GM04504 (cell line): Measurements from ENCODE around the gene RAB17.
A peak's percentile ranks its signal among the peaks of the same experiment; 100 is the strongest.
"Not testable (repeated sequence)": the region's sequence is repeated elsewhere in the genome, so short reads cannot be mapped to it uniquely, and the experiment has no call there.

Experiments
- DNase-seq: peaks from one replicate; pipeline ENCODE4 v3.0.0-alpha.2; 2012; ENCODE audit warnings: low read depth

Gene RAB17

DNA sequence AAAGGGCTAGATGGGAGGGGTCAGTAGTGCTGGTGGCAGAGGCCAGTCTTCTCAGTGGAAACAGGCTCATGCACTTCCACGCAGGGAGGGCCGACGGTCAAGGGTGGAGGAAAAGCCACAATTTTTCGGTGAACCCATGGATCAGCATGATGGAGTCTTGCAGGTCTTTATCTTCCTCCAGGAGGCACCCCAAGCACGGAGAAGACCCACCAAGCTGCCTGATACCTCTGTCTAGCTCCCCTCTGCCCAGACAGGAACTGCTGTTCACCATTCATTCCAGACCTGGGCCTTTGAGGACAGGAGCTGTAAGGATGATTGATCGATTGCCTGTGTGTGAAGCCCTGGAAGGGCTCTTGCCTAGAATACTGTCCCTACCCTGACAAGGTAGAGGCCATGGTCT lies 34.0 kb upstream of the RAB17 start:
- DNase-seq = no peak

DNA sequence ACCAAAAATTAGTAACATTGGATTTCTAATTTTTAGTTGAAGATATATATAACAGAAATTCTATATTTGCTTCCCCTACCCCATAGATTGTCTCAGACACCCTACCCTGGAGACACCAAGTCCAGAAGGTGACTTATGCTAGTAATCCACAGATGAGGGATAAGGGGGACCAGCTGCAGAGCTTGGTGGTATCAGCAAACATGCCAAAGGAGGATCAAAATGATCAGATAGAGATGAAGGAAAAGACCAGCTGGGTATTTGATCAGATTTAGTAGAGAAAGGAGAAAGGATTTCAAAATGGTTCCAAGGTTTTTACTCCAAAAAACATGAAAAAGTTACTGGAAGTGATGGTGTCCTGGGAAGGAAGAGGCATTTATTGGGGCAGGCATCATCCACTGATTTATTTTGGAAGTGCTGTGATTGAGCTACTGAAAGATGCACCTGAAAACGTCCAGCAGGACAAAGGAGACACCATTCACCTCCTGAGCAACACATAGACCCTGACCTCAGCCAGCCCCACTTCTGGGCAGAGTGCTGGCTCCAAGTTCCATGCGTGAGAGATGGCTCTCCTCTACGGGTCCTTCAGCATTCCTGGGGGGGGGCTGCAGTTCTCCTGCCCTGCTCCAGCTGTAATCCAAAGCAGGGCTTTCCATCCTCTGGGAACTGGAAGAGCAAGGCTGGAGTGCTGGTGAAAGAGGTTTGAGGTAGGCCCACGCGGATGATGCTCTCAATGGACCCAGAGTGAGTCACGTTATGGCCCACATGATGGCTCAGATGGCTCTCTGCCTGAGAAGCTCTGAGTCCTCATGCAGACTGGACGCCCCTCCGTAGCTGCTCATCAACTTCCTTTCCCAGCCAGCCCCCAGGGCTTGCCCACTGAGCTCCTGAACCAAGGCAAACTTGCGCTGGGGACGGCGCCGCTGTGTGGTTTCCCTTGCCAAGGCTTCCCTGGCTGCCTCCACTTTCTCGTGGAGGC lies 33.2 kb upstream of the RAB17 start:
- DNase-seq = no peak

DNA sequence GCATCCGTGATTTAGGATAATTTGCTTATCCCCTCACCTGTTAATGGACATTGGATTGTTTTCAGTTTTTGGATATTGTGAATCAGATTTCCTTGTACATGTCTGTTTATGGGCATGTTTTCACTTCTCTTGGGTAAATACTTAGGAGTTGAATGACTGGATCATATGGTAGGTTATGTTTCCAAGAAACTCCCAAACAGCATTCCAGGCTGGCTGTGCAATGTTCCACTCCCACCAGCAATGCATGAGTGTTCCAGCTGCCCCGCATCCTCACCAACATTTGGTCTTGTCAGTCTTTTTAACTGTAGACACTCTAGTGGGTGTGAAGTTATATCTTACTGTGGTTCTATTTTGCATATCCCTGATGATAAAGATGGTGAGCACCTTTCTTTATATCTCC lies 27.9 kb upstream of the RAB17 start:
- peak; percentile 59 for DNase-seq

DNA sequence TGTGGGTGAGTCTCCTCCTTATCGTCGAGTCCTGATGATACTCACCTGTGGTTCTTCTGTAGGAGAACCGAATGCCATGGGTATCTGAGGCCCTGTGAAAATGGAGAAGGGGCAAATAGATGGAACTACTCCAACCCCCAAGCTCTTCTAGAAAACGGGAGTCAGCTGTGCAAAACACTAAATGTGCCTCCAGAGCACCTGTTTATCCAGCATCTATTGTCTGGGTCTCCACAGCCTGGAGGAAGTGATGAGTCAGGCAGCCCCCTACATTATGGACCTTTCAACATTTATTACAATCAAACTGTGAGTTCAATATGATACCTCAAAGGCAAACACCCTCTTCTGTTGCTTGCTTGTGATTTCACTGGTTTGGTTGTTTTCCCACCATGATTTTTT lies 27.1 kb upstream of the RAB17 start:
- DNase-seq = no peak

DNA sequence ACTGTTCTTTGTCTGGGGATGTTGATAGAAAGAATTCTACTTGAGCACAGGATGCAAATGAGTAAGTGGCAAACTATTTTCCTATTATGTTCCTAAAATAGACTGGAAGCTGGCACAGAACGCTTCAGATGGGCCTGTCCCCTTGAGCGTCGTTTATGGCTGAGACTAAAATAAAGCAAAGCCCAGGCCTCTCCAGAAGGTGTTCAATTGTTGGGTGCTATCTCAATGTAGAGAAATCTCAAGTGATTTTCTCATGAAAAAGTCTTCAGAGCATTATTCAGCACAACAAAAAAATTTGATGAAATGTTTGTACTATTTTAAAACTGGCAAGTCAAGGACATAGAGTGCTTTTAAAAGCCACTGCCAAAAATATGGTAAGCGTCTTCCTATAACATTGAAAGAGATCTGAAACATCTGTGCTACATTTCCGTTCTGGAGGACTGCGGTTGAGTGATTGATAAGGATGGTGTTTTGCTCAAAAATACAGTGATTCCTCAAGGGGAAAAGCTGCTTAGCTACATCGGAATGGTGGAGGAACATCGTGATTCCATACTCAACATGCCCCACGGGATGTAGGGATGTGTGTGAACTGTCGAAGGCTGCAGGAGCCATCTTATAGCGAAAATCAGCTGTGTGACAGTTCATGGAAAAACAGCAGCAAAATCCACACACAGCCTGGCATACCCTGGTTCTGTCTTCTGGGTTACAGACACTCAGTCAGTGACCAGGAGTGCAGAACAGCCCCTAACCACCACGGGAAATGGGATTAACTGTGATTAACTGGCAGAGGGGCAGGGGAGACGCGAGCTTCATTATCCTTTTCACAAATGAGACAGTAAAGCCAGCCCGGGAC lies 26.4 kb upstream of the RAB17 start:
- DNase-seq = peak; percentile 65

DNA sequence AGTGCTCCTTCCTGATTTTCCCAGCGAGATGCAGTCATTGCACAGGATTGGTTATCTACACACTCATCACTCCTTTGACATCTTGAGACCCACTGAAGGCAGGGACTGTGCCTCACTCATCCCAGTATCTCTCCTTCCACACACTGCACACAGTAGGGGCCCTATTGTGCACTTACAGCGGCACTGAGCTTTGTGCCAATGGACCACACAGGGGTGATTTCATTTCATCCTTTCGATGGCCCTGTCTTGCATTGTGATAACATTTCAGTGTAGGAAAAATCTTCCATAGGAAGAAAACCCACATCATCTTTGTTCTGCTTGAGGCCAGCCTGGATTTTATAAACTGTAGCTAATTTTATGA lies 25.8 kb upstream of the RAB17 start:
- DNase-seq = no peak

DNA sequence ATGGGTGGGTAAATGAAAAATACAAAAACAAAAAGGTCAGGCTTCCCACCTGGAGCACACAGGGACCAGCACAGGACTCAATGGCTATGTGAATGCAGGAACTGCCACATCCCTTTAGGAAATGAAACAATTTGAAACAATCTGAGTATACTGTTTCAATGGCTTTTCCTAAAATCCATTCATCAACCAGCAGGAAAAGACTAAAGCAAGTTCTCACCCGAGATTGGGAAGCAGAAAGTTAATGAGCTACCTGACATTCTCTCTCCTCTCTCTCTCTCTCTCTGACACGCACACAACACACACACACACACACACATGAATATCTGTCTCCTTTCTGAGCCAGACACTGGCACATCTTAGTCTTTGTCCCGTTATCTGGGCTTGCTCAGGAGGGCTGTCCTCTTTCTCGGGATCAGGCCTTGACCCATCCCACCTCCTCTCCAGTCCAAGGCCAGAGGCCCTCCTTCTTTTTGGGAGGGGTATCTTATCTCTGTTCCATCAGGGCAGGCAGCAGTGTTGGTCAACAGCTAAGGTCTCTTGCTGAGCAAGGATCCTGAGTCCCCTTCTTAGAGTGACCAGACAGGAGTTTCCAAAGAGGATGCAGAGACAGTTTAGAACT lies 25.2 kb upstream of the RAB17 start:
- DNase-seq = no peak

DNA sequence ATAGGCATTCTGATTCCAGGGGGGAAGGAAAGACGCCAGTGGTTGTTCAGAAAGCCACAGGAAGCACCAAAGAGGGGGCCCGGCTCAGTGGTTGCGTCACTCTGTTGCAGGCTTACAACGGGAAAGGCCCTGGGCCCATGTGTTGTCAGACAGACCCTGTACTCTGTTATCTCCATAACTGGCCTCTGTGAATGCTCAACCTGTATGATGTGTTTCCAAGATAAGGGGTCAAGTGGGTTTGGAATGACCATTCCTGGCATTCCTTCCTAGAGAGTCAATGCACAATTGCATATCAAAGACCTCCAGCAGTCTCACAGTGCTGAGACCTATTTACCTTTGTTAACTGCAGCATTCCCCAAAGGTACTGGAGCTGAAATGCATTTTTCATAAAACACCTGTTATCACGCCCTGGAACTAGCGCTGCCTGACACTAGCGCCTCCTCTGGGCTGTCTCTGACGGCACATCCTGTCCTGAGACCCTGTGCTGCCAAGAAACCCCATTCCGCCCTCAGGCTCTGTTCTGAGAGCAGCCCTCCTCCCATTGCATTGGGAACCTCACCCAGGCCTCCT lies 23.7 kb upstream of the RAB17 start:
- no peak for DNase-seq

DNA sequence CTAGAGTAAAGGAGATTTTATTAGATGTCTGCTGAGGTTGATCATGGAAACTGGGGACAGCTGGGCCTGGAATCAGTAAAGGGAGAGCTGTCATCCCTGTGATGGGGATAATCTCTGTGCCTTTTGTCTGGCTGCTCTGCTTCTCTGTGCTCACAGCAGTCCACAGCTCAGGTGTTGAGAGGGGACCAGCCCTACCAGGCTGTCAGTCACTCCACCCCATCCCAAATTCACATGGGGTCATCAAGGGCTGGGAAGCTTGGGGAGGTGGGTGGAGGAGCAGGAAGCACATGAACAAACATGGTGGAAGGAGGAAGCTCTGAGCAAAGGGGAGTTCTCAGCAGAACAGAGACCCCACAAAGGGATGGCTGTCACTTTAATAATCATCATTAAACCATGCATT lies 23.1 kb upstream of the RAB17 start:
- DNase-seq = no peak

DNA sequence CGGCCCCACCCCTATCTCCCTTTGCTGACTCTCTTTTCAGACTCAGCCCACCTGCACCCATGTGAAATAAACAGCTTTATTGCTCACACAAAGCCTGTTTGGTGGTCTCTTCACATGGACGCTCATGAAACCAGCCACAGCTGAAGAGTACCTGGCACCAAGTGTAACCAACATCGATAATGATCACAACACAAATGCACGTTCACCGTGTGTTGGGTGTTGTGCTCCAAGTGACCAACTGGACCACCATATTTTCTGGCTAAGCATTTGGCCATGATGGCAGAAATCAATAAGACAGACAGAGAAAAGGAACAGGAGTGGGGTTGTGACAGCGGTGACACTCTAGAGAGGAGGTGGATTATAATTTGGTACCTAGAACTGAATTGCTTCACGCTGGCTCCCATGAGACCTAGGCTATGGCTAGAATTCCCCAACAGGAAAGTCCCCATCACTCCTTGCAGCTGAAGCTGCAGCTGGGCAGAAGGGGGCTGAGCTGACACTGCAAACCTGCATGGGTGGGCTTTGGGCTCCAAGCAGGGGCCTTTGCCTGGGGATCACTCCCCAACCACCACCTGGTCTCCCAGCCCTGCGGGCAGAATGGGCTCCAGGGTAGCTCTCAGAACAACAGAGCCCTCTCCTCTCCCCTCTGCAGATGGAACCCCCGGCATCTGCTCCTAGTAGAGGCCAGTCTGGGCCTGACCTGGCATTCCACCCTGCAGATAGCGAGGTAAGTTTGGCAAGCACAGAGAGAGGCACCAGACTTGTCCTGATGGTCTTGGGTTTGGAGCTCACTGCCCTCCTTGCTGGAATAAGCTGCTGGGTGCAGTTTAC lies 22.2 kb upstream of the RAB17 start:
- no peak for DNase-seq

DNA sequence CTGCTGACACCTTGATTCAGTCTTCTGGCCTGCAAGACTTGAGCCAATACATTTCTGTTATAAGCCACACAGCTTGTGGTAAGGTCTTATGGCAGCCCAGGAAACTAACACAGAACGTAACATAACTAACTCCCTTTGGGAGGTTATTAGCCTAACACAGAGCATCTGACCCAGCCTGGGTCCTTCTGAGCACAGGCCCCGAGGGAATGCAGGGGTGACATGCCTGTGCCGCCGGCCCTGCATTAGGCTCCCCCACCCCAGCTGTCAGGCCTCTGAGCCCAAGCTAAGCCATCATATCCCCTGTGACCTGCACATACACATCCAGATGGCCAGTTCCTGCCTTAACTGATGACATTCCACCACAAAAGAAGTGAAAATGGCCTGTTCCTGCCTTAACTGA lies 16.0 kb upstream of the RAB17 start:
- DNase-seq = not testable (repeated sequence)

DNA sequence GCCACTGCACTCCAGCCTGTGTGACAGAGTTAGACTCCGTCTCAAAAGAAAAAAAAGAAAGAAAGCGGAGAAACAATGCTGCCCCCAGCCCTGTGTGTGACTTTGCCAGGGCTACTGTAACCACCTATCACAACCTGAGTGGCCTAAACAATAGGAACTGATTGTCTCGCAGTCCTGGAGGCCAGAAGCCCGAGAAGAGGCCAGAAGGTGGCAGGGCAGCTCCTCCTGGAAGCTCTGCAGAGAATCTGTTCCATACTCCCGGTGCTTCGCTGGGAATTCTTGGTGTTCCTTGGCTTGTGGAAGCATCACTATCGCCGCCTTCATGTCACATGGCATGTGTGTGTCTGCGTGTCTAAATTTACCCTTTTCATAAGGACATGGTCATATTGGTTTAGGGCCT lies 14.4 kb upstream of the RAB17 start:
- DNase-seq = no peak

DNA sequence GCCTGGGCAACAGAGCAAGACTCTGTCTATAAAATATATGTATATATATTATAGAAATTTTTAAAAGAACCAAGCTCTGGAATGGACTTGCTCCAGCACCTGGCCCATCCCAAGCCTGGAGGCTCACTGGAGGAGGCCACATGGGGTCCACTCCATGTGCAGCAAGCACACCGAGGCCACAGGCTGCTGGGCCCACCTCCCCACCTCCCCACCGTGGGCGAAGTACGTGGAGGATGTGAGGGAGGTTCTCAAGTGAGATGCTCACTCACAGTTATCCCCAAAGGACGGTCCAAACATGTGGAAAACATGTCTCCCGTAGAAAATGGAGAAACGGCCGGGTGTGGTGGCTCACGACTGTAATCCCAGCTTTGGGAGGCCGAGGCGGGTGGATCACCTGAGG lies 13.9 kb upstream of the RAB17 start:
- DNase-seq = no peak

DNA sequence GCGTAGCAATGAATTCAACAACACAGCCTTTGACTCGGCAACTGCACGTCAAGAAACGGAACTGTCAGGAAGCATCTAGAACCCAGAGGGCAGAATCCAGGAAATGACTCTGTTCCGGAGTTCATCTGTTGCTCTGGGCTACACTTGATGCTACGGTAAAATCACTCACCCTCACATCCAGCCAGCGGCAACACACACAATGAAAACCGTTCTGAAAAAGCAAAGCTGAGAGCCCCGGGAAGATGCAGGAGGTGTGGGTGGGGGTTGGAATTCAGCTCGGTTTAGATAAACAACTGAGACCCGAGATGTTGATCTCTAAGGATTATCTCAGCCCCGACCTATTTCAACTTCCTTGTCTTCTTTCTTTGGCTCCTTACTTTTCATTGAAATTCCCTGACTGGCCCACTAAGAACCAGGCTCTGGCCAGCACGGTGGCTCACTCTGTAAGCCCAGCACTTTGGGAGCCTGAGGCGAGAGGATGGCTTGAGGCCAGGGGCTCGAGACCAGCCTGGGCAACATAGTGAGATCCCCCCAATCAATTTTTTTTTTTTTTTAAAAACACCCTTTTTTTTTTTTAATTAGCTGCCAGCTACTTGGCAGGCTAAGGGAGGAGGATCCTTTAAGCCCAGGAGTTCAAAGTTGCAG lies 13.3 kb upstream of the RAB17 start:
- no peak for DNase-seq

DNA sequence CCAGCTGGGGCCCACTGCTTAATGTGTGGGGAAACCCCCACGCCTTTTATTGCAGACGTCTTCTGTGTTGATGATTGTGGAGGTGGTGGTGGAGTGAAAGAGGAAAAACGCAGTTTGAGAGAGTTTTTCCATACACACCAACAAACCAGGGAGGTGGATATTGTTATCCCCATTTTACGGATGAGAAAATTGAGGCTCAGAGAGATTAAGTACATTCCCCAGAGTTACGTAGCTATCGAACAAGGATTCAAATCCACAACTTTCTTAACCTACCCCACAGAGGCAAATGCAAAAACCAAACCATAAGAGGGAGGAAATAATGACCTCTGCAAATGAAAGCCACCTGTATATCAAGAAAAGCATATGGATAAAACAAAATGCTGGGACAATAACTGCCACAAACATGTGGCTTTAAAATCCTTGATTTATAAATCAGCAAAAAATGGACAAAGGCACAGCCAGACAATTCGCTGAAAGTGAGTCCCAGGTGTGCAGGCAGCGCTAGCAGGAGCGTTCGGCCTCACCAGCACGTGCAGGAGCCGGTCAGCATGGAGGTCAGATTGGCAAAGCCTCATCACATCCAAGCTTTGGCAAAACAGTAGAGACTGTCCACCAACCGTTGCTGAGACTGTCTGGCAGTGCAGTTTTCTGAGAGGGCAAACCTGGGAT lies 12.6 kb upstream of the RAB17 start:
- DNase-seq = no peak

DNA sequence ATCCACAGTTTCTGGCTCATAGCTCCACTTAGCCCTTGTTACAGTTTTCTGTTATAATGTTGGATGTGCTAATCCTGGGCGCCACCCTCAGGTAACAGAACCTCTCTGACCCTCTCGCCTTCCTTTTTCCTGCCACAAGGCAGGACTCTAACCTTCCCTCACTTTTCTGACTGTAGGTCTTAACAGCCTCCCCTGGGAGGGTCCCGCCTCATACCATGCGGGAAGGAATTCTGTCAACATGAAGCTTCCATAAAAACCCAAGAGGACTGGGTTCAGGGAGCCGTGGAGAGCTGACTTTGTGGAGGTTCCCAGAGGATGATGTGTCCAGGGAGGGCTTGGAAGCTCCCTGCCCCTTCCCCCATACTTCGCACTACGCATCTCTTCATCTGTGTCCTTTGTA lies 11.9 kb upstream of the RAB17 start:
- DNase-seq = no peak

DNA sequence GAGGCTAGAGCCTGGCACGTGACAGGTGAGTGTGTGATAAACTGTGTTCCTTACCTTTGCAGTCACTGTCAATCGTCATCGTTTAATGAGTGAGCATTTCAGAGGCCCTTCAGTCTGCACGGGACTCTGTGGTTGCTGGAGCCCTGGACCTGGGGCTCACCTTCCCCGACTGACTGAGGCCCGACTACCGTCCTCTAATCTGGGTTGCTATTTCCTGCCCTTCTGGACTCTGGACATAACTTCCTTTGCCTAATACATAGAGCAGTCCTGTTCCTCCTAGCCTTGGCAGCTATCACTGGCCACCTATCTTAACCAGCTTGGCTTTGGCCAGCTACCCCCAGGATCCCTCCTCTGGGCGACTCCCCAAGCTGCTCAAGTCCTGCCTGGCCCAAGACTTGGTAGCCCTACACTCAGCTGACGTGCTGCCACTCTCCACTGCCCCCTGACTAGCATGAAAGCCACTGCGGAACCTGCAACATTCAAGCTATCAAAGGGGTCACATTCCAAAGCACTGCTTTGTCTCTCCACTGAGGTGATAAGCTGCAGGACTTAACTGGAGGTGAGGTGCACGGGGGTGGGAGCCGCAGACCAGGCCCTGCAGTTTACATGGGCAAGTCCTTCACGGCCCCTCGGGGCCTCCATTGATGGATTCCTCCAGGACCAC lies 11.1 kb upstream of the RAB17 start:
- DNase-seq = no peak

DNA sequence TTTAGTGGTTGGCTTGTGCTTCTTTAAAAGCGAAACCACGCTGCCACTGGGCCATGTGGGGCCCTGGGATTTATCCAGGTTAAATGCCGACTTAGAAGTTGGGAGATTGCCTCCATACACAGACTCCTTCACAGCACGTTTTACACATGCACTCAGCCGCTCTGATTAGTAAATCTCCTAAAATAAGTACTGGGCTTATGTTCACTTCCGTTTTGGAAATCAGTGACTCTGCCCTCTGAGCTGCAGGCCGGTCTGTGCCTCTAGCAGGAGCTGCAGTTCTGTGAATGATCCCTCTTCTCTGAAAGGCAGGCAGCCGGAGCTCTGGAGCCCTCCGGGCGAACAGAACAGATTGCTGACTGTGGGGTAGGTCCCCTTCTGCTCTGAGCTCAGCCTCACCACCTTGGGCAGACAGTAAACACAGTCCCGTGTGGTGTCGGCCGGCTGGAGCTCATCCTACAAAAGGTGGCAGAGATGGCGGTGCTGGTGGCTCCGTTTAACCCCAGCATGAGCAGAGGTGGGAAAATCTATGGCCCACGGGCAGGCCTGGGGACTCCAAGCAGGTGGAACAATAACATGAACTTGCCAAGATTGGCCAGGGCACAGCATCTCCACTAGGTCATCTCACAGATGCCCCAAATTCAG lies 9.8 kb upstream of the RAB17 start:
- DNase-seq = peak; percentile 54

DNA sequence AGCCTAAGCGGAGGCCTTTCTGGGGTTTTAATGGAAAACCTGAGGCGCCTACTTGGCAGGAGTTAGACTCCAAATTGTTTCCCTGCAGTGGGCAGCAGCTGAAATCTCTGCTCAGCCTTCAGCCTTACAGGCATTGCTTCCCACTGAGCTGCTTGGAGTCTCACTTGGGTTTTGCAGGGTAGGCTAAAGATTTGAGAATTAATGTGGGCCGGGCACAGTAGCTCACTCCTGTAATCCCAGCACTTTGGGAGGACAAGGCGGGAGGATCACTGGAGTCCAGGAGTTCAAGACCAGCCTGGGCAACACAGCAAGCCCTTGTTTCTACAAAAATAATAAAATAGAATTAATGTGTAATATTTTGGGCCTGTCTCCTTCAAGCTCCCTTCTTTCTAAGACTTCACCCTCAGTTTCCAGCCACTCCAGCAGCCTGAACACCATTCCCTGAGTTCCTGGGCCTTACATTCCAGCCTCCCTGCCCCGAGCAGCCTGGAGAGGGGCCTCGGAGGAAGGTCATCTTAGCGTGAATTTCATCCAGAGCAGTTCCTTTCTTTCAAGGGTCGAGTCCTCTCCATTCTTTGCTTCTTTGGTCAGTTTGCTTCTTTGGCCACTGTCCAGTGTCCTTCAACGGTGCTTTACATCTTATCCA lies 9.1 kb upstream of the RAB17 start:
- DNase-seq = no peak
